ENCODE measurements around the gene LARGE2. TPM values are rescaled to one million over a fixed set of nuclear protein-coding genes. Genes with fewer than 3 reads are reported as not detected.
A peak's percentile ranks its signal among the peaks of the same experiment; 100 is the strongest.

The LARGE2 gene
- total and polyA plus RNA-seq, 2 of the 13 experiments (the other 11 are each of a cell fraction or from before 2014, with no cell fraction given), result 8.5 to 21.6 TPM

- TF ChIP-seq ZSCAN9 (CRISPR knock-in tag; IDR thresholded peaks at IDR 0.05; ENCODE audit: borderline replicate concordance), result peak; percentile 87; the same call in 1 of the 2 replicates
- no peak for TF ChIP-seq THAP9 (CRISPR knock-in tag; IDR thresholded peaks at IDR 0.05; ENCODE audit: borderline replicate concordance)
- 0 out of 2 replicates have a peak, but pooled peaks have one; percentile 29 for TF ChIP-seq SPEN (CRISPR knock-in tag; IDR thresholded peaks at IDR 0.05; ENCODE audit: low read depth)
- no peak for TF ChIP-seq ZNF577 (CRISPR knock-in tag; IDR thresholded peaks at IDR 0.05; ENCODE audit: borderline replicate concordance, low read depth)
- TF ChIP-seq, protein P1, sequence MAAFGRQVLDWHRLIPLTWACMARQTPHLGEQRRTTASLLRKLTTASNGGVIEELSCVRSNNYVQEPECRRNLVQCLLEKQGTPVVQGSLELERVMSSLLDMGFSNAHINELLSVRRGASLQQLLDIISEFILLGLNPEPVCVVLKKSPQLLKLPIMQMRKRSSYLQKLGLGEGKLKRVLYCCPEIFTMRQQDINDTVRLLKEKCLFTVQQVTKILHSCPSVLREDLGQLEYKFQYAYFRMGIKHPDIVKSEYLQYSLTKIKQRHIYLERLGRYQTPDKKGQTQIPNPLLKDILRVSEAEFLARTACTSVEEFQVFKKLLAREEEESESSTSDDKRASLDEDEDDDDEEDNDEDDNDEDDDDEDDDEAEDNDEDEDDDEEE (CRISPR knock-in tag; IDR thresholded peaks at IDR 0.05), result no peak
- TF ChIP-seq ZNF337 (CRISPR knock-in tag; IDR thresholded peaks at IDR 0.05; ENCODE audit: borderline replicate concordance, low read depth), result no peak
- TF ChIP-seq ZNF431 (CRISPR knock-in tag; IDR thresholded peaks at IDR 0.05; ENCODE audit: borderline replicate concordance, low read depth), result no peak
- TF ChIP-seq TEAD2 (CRISPR knock-in tag; IDR thresholded peaks at IDR 0.05), result no peak
- no peak for TF ChIP-seq ZNF773 (CRISPR knock-in tag; IDR thresholded peaks at IDR 0.05; ENCODE audit: borderline replicate concordance)
- TF ChIP-seq AGO2 (optimal IDR thresholded peaks at IDR 0.05; ENCODE audit: low read depth, low read length), result peak; percentile 38
- TF ChIP-seq TGIF2 (CRISPR knock-in tag; IDR thresholded peaks at IDR 0.05), result 0 out of 2 replicates have a peak, but pooled peaks have one; percentile 48
- TF ChIP-seq ZNF646 (CRISPR knock-in tag; IDR thresholded peaks at IDR 0.05), result no peak
- no peak; the same call in 1 of the 2 replicates for TF ChIP-seq NFKB2 (CRISPR knock-in tag; IDR thresholded peaks at IDR 0.05; ENCODE audit: borderline replicate concordance)
- no peak; the same call in 1 of the 2 replicates for TF ChIP-seq ZNF235 (CRISPR knock-in tag; IDR thresholded peaks at IDR 0.05; ENCODE audit: borderline replicate concordance)
These were observed 37.1 kb upstream of the LARGE2 start, which contains the start of gene MAPK8IP1 (continued) for GRCh38 chr11:45885274-45885920.

Data from HepG2 (cell line).